Hepatocyte (in vitro differentiated cells): ENCODE data around the gene MOK.
"Not testable (repeated sequence)": the region's sequence is repeated elsewhere in the genome, so short reads cannot be mapped to it uniquely, and the experiment has no call there.

Experiments used
- EZH2 ChIP-seq: fragments of 200-600 bp; sonication (generic); IDR thresholded peaks from 2 replicates; pipeline ENCODE4 v1.6.1; 2016; ENCODE audit warnings: antibody characterized with exemption, mild to moderate bottlenecking, borderline replicate concordance
- EZH2phosphoT487 ChIP-seq: fragments of 200-600 bp; sonication (generic); IDR thresholded peaks from one replicate; pipeline ENCODE4 v1.6.1; 2018; ENCODE audit warnings: antibody characterized with exemption, mild to moderate bottlenecking, low read depth, moderate library complexity; ENCODE audit not compliant: unreplicated experiment, severe bottlenecking
- TF ChIP-seq, protein P1 (sequence below): fragments of 200-600 bp; sonication (generic); IDR thresholded peaks from 2 replicates; pipeline ENCODE4 v1.5.1; 2016; ENCODE audit warnings: antibody characterized with exemption, mild to moderate bottlenecking; ENCODE audit not compliant: poor library complexity

DNA sequence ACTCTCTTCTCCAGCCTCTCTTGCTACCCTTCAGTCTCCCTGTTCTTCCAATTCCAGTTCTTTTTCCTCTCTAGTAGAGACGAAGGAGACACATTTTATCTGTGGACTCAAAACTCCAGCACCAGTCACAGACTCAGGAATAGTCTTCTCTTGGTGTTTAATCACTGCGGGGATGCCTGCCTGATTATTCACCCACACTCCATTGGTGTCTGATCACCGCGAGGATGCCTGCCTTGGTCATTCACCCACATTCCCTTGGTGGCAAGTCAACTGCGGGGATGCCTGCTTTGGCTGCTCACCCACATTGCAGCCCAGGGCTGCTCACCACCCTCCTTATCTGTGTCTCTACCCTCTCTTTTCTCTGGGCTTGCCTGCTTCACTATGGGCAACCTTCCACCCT, 64.5 kb downstream of the MOK start:
- not testable (repeated sequence) for TF ChIP-seq EZH2, EZH2phosphoT487
- TF ChIP-seq, protein P1, sequence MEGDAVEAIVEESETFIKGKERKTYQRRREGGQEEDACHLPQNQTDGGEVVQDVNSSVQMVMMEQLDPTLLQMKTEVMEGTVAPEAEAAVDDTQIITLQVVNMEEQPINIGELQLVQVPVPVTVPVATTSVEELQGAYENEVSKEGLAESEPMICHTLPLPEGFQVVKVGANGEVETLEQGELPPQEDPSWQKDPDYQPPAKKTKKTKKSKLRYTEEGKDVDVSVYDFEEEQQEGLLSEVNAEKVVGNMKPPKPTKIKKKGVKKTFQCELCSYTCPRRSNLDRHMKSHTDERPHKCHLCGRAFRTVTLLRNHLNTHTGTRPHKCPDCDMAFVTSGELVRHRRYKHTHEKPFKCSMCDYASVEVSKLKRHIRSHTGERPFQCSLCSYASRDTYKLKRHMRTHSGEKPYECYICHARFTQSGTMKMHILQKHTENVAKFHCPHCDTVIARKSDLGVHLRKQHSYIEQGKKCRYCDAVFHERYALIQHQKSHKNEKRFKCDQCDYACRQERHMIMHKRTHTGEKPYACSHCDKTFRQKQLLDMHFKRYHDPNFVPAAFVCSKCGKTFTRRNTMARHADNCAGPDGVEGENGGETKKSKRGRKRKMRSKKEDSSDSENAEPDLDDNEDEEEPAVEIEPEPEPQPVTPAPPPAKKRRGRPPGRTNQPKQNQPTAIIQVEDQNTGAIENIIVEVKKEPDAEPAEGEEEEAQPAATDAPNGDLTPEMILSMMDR, result not testable (repeated sequence)
